Coronary artery (tissue), 2 donors: ENCODE measurements around the gene DHCR24.
"Not testable (repeated sequence)": the region's sequence is repeated elsewhere in the genome, so short reads cannot be mapped to it uniquely, and the experiment has no call there.

Source experiments
- DNase-seq: peaks from one replicate; pipeline ENCODE4 v3.0.0-alpha.2; 2017; ENCODE audit warnings: low spot score
- H3K27ac ChIP-seq, 2 donors: fragments of 200-600 bp; sonication (generic); one replicate each; pipeline ENCODE4 v1.5.1; 2016 to 2019
- H3K4me3 ChIP-seq: fragments of 200-600 bp; sonication (generic); 2 replicates; pipeline ENCODE4 v1.5.1; 2016; ENCODE audit warnings: mild to moderate bottlenecking, moderate library complexity
- TF ChIP-seq, protein P1 (sequence below): fragments of 200-600 bp; sonication (generic); IDR thresholded peaks from one replicate; pipeline ENCODE4 v1.5.1; 2019; ENCODE audit warnings: antibody characterized with exemption

The DHCR24 gene, protein sequence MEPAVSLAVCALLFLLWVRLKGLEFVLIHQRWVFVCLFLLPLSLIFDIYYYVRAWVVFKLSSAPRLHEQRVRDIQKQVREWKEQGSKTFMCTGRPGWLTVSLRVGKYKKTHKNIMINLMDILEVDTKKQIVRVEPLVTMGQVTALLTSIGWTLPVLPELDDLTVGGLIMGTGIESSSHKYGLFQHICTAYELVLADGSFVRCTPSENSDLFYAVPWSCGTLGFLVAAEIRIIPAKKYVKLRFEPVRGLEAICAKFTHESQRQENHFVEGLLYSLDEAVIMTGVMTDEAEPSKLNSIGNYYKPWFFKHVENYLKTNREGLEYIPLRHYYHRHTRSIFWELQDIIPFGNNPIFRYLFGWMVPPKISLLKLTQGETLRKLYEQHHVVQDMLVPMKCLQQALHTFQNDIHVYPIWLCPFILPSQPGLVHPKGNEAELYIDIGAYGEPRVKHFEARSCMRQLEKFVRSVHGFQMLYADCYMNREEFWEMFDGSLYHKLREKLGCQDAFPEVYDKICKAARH

GRCh38 chr1:54886724-54887664 lies at the start of gene DHCR24:
TSS of gene DHCR24 (minus strand) at chr1:54887195. CDS start at chr1:54887119, 76 bp downstream.
- TF ChIP-seq, protein P1, sequence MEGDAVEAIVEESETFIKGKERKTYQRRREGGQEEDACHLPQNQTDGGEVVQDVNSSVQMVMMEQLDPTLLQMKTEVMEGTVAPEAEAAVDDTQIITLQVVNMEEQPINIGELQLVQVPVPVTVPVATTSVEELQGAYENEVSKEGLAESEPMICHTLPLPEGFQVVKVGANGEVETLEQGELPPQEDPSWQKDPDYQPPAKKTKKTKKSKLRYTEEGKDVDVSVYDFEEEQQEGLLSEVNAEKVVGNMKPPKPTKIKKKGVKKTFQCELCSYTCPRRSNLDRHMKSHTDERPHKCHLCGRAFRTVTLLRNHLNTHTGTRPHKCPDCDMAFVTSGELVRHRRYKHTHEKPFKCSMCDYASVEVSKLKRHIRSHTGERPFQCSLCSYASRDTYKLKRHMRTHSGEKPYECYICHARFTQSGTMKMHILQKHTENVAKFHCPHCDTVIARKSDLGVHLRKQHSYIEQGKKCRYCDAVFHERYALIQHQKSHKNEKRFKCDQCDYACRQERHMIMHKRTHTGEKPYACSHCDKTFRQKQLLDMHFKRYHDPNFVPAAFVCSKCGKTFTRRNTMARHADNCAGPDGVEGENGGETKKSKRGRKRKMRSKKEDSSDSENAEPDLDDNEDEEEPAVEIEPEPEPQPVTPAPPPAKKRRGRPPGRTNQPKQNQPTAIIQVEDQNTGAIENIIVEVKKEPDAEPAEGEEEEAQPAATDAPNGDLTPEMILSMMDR = no peak
- DNase-seq = no peak
- Histone ChIP-seq H3K4me3 (peak within 1 kb of the TSS; percentile 86), H3K27ac (peak within 1 kb of the TSS in 1 of 2 donors; percentile 51)

GRCh38 chr1:54936791-54937190 lies 49.8 kb upstream of the DHCR24 start:
- H3K4me3 ChIP-seq = no peak overlapping the region
- DNase-seq = no peak
- TF ChIP-seq, protein P1 = no peak
- no peak overlapping the region for H3K27ac ChIP-seq

- no peak overlapping the region for H3K4me3 ChIP-seq
- H3K27ac ChIP-seq = no peak overlapping the region
- TF ChIP-seq, protein P1 = no peak
- no peak for DNase-seq
These were observed 47.9 kb upstream of the DHCR24 start for GRCh38 chr1:54934869-54935268.

DNA sequence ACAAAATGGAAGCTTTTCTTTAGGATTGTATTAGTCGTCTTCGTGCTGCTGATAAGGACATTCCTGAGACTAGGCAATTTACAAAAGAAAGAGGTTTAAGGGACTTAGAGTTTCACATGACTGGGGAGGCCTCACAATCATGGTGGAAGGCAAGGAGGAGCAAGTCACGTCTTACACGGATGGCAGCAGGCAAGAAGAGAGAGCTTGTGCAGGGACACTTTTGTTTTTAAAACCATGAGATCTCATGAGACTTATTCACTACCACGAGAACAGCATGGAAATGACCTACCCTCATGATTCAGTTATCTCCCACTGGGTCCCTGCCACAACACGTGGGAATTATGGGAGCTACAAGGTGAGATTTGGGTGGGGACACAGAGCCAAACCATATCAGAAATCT lies 47.1 kb upstream of the DHCR24 start:
- not testable (repeated sequence) for H3K27ac ChIP-seq, DNase-seq, H3K4me3 ChIP-seq

DNA sequence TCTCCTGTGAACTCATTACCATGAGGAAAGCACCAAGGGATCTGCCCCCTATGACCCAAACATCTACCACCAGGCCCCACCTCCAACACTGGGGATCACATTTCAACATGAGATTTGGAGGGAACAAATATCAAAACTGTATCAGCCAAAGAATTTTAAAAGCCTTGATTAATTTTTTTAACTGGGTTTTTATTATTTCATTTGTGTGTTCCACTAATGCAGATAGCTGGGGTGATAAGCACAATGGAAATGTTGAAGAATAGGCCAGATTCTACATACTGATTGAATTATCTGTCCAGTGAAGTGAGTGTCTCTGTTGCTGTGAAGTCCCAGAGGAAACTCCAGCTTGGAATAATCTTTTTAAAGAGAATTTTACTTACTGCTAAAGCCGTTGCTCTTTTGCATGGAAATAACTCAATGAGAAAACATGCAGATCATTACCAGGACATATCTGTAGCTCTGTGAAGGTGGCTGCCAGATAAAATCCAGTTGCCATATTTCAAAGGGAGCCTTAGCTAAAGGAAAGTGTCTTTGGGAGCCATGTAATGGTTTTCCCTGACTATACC lies 44.4 kb upstream of the DHCR24 start:
- no peak overlapping the region for H3K27ac ChIP-seq
- TF ChIP-seq, protein P1 = no peak
- no peak overlapping the region for H3K4me3 ChIP-seq
- DNase-seq = no peak

DNA sequence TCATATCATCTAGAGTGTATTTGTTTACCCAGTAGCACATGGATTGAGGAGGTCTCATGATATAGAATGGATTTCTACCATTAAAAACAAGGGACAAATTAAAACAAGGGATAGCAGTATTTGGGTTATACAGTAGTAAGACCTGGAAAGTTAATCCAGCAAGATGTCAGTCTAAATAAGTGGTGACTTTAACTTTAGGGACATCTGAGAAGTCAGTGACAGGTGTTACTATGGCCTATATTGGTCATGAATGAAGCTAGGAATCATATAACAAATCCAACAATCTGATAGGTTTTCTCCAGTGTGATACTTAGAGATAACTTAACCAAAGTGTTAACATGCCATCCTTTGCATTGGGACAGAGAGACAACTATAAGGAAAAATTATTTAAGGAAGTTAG lies 42.7 kb upstream of the DHCR24 start:
- TF ChIP-seq, protein P1 = no peak
- no peak overlapping the region for H3K27ac ChIP-seq
- no peak overlapping the region for H3K4me3 ChIP-seq
- no peak for DNase-seq

DNA sequence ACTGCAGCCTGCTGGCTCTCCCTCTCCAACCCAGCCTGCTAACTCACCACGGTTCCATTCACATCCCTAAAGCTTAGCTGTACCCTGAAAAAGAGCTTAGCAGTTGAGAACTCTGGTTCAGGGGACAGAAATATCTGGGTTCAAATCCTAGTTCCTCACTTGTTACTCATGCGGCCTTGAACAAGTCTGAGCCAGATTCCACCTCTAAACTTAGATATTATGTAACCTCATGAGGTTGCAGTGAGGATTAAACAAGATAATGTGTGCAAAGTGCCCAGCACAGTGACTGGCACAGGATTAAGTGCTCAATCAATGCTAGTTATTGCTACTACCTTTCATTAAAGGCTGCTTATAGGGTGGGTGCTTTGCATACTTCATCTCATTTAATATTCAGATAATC lies 41.3 kb upstream of the DHCR24 start:
- Histone ChIP-seq H3K27ac (no peak overlapping the region), H3K4me3 (no peak overlapping the region)
- DNase-seq = no peak
- TF ChIP-seq, protein P1 = no peak
